DMS53 treated with DMSO at 0.1 percent for 48 hours (cell line): Measurements from ENCODE around the gene TBX21.

Source experiments
- DNase-seq: peaks from one replicate; lab custom pipeline; 2025; ENCODE audit not compliant: unreplicated experiment; lab: John Stamatoyannopoulos, UW

Gene TBX21

GRCh38 chr17:47712330-47713023 lies 20.6 kb upstream of the TBX21 start:
- no peak for DNase-seq

- no peak for DNase-seq
These were observed 18.9 kb upstream of the TBX21 start for GRCh38 chr17:47713980-47714700.

- no peak for DNase-seq
These were observed 18.2 kb upstream of the TBX21 start for GRCh38 chr17:47714773-47715396.

GRCh38 chr17:47715669-47716325 lies 17.2 kb upstream of the TBX21 start:
- DNase-seq = no peak

GRCh38 chr17:47716375-47716774 lies 16.7 kb upstream of the TBX21 start:
- no peak for DNase-seq

GRCh38 chr17:47717261-47717697 lies 15.8 kb upstream of the TBX21 start:
- no peak for DNase-seq

- DNase-seq = peak; percentile 85
These were observed 14.9 kb upstream of the TBX21 start for GRCh38 chr17:47717979-47718621.

GRCh38 chr17:47718634-47719405 lies 14.2 kb upstream of the TBX21 start:
- no peak for DNase-seq

- no peak for DNase-seq
These were observed 13.5 kb upstream of the TBX21 start for GRCh38 chr17:47719411-47720152.

- DNase-seq = no peak
These were observed 12.8 kb upstream of the TBX21 start for GRCh38 chr17:47720196-47720595.

- DNase-seq = no peak
These were observed 12.1 kb upstream of the TBX21 start for GRCh38 chr17:47720754-47721533.

- no peak for DNase-seq
These were observed 11.3 kb upstream of the TBX21 start for GRCh38 chr17:47721725-47722124.

- DNase-seq = no peak
These were observed 8.3 kb upstream of the TBX21 start for GRCh38 chr17:47724705-47725104.

GRCh38 chr17:47725446-47726111 lies 7.5 kb upstream of the TBX21 start:
- DNase-seq = no peak

- DNase-seq = no peak
These were observed 6.0 kb upstream of the TBX21 start for GRCh38 chr17:47726796-47727703.

GRCh38 chr17:47727704-47728036 lies 5.4 kb upstream of the TBX21 start:
- DNase-seq = no peak

- no peak for DNase-seq
These were observed 4.7 kb upstream of the TBX21 start for GRCh38 chr17:47728214-47728877.
